Upper lobe of right lung (tissue), 1 donor: ENCODE results near the gene AADACL2. TPM values are rescaled to one million over a fixed set of nuclear protein-coding genes. Genes with fewer than 3 reads are reported as not detected.
"Not testable (repeated sequence)": the region's sequence is repeated elsewhere in the genome, so short reads cannot be mapped to it uniquely, and the experiment has no call there.

ENCODE experiments used
- ATAC-seq: fragments of 200-7000 bp; cut with Tn5 transposase; one replicate; pipeline ENCODE4 v1.9.1; 2020; ENCODE audit warnings: mild to moderate bottlenecking, moderate library complexity
- DNase-seq: peaks from one replicate; pipeline ENCODE4 v3.0.0-alpha.2; 2020
- H3K27ac ChIP-seq: fragments of 200-600 bp; one replicate; pipeline ENCODE4 v1.8.0; 2022
- H3K27me3 ChIP-seq: fragments of 200-600 bp; one replicate; pipeline ENCODE4 v1.8.0; 2022; ENCODE audit warnings: mild to moderate bottlenecking
- H3K36me3 ChIP-seq: fragments of 200-600 bp; one replicate; pipeline ENCODE4 v1.8.0; 2022
- H3K4me1 ChIP-seq: fragments of 200-600 bp; one replicate; pipeline ENCODE4 v1.8.0; 2022
- H3K4me3 ChIP-seq: fragments of 200-600 bp; one replicate; pipeline ENCODE4 v1.8.0; 2022; ENCODE audit warnings: mild to moderate bottlenecking
- H3K9me3 ChIP-seq: fragments of 200-600 bp; one replicate; pipeline ENCODE4 v1.8.0; 2022
- intact Hi-C: fragments of 100-400 bp; cut with DNase I; formaldehyde crosslinking; loops from one replicate; pipeline ENCODE4 v1.11.0; 2022
- total RNA-seq: library from RNA; stranded (reverse); fragmentation: NEBNext Ultra II Directional; extraction: Animal tissue kit (Norgen Biotek cat#: 25700); gene quantifications from one replicate; pipeline ENCODE4 v1.2.1, GENCODE V29; 2021
- TF ChIP-seq, protein P1 (sequence below): fragments of 200-600 bp; IDR thresholded peaks from one replicate; pipeline ENCODE4 v1.8.0; 2022; ENCODE audit warnings: antibody characterized with exemption
- donor health status: DM: no; HTN: yes; CAD: no; lungs with severe emphysema.

AADACL2 gene
- total RNA-seq, 1 donor from 2014 or later, result not detected

DNA sequence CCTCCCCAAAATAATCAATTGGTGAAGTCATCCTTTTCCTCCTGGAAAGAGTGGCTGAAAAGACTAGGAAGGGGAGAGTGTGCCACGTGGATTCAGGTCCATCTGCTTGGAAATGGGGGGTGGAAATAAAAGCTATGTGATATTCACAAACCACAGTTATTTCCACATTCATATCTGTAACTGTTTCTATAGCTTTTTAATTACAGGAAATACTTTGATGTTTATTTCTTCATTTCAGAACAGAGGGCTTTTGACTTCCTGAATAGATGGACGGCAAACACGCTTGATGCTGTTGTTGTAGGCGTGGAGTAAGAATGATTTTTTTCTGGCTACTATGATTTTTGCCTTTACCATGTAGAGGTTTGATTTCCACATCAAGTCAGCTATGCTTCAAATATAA lies 10.1 kb downstream of the AADACL2 start:
- ATAC-seq (no peak), DNase-seq (no peak)
- Histone ChIP-seq H3K36me3 (no peaks in the 10 kb centered on the region), H3K4me3 (no peak overlapping the region), H3K9me3 (no peaks in the 10 kb centered on the region), H3K4me1 (no peaks in the 10 kb centered on the region), H3K27me3 (no peaks in the 10 kb centered on the region), H3K27ac (no peak overlapping the region)
- TF ChIP-seq, protein P1, sequence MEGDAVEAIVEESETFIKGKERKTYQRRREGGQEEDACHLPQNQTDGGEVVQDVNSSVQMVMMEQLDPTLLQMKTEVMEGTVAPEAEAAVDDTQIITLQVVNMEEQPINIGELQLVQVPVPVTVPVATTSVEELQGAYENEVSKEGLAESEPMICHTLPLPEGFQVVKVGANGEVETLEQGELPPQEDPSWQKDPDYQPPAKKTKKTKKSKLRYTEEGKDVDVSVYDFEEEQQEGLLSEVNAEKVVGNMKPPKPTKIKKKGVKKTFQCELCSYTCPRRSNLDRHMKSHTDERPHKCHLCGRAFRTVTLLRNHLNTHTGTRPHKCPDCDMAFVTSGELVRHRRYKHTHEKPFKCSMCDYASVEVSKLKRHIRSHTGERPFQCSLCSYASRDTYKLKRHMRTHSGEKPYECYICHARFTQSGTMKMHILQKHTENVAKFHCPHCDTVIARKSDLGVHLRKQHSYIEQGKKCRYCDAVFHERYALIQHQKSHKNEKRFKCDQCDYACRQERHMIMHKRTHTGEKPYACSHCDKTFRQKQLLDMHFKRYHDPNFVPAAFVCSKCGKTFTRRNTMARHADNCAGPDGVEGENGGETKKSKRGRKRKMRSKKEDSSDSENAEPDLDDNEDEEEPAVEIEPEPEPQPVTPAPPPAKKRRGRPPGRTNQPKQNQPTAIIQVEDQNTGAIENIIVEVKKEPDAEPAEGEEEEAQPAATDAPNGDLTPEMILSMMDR, result no peak
- intact Hi-C loops, result no loop called here

DNA sequence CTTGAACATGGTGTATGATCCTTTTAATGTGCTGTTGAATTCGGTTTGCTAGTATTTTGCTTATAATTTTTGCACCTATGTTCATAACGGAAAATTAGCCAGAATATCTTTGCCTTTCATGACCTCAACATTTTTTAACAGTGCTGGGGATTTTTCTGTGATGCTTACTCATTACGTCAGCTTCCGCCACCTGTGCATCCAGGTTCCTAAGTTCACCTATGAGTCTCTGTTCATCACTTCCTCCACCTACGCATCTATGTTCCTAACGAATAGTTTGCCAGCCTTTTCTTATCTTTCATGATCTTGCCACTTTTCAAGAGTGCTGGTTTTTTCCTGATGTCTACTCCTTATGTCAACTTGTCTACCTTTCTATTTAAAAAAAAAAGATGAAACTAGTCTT lies 16.5 kb downstream of the AADACL2 start:
- Histone ChIP-seq H3K27me3 (no peaks in the 10 kb centered on the region), H3K27ac (no peak overlapping the region), H3K9me3 (no peaks in the 10 kb centered on the region), H3K36me3 (no peaks in the 10 kb centered on the region), H3K4me3 (no peak overlapping the region), H3K4me1 (no peaks in the 10 kb centered on the region)
- DNase-seq (no peak), ATAC-seq (no peak)
- TF ChIP-seq, protein P1, result no peak
- intact Hi-C loops, result no loop called here

DNA sequence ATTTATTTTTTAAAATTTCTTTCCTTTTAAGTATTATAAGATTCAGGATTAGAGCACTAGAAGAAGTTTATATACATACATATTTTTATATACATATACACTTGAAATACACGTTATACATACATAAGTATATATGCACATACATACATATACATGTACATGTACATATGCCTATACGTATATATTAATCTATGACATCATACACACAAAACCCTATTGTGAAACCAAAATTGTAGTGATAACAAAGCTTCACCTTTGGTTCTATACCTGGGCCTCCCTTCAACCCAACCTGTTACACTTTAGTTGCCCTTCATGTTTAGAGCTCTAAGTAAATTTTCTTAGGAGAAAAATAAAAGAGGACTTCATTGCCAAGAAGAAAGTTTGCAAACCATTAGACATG lies 17.0 kb downstream of the AADACL2 start:
- no peaks in the 10 kb centered on the region for H3K4me1 ChIP-seq
- TF ChIP-seq, protein P1, result no peak
- no peaks in the 10 kb centered on the region for H3K36me3 ChIP-seq
- intact Hi-C loops, result no loop called here
- H3K9me3 ChIP-seq, result no peaks in the 10 kb centered on the region
- no peaks in the 10 kb centered on the region for H3K27me3 ChIP-seq
- ATAC-seq, result no peak
- no peak overlapping the region for H3K4me3 ChIP-seq
- H3K27ac ChIP-seq, result no peak overlapping the region
- no peak for DNase-seq

DNA sequence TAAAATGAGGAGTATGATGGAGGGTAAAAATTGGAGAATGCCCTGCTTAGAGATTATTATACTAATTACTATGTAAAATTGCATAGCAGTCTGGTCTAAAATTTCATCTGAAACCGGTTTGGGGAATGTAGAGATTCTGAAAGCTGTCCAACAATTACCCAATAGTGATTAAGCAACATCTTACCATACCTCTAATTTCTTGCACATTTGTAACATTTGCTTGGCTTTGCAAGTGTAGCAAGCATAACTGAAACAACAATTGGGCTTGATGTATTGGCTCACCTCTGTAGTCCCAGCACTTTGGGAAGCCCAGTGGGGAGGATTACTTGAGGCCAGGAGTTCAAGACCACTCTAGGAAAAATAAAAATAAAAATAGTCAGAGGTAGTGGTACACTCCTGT lies 17.4 kb downstream of the AADACL2 start:
- intact Hi-C loops, result no loop called here
- ATAC-seq (peak; percentile 62), DNase-seq (no peak)
- Histone ChIP-seq H3K9me3 (no peaks in the 10 kb centered on the region), H3K4me1 (no peaks in the 10 kb centered on the region), H3K4me3 (no peak overlapping the region), H3K27ac (no peak overlapping the region), H3K36me3 (no peaks in the 10 kb centered on the region), H3K27me3 (no peaks in the 10 kb centered on the region)
- TF ChIP-seq, protein P1, result no peak

DNA sequence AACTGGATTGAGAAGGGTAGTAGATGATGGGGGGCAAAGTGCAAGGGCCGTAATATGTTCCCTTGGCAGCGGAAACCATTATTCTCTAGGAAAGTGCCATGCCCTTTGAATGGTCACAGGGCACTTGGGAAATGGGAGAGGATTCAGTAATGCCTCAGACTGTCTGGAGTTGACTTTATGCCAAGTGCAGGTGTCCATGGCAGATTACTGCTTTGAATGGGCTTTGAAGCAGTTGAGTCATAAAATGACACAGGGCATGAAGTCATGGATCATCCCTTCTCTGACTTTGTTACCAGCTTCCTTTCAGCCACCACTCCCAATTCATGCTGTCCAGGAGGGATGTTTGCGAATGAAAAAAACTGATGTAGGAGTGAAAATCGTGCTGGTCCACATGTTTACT lies 20.1 kb downstream of the AADACL2 start:
- no peaks in the 10 kb centered on the region for H3K9me3 ChIP-seq
- no peaks in the 10 kb centered on the region for H3K27me3 ChIP-seq
- H3K36me3 ChIP-seq, result no peaks in the 10 kb centered on the region
- intact Hi-C loops, result no loop called here
- DNase-seq (no peak), ATAC-seq (no peak)
- no peaks in the 10 kb centered on the region for H3K4me1 ChIP-seq
- no peak overlapping the region for H3K4me3 ChIP-seq
- no peak overlapping the region for H3K27ac ChIP-seq
- TF ChIP-seq, protein P1, result no peak

DNA sequence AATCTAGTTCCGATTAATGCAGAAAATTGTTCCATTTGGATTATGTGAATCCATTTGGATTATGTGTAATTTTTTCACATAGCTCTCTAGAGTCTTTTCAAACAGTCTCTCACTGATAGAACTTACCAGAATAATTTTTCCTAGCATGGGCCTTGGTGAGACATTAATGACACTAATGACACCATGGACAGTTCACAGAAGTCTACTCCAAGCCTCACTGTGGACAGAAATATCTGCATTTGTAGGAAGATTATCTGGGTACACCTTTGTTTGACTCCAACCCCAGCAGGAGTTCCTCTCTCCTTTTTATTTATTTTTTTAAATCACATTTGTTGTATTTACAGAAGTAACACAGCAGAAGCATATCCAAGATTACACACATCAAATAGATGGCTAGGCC lies 27.9 kb downstream of the AADACL2 start:
- Histone ChIP-seq H3K9me3 (no peaks in the 10 kb centered on the region), H3K27ac (no peak overlapping the region), H3K4me1 (no peaks in the 10 kb centered on the region), H3K4me3 (no peak overlapping the region), H3K36me3 (no peaks in the 10 kb centered on the region), H3K27me3 (no peaks in the 10 kb centered on the region)
- TF ChIP-seq, protein P1, result no peak
- intact Hi-C loops, result no loop called here
- DNase-seq, result no peak
- ATAC-seq, result no peak

DNA sequence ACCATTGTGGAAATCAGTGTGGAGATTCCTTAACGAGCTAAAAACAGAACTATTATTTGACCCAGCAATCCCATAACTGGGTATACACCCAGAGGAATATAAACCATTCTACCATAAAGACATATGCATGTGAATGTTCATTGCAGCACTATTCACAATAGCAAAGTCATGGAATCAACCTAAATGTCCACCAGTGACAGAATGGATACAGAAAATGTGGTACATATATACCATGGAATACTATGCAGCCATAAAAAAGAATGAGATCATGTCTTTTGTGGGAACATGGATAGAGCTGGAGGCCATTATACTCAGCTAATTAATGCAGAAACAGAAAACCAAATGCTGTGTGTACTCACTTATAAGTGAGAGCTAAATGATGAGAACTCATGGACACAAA lies 31.0 kb downstream of the AADACL2 start:
- ATAC-seq, DNase-seq, intact Hi-C loops, H3K4me1 ChIP-seq, H3K4me3 ChIP-seq, H3K36me3 ChIP-seq, H3K27ac ChIP-seq, H3K9me3 ChIP-seq, H3K27me3 ChIP-seq: not testable (repeated sequence)
